T-helper 1 cell treated with Interleukin-12 subunit alpha and Interleukin-12 subunit beta and Interleukin-4 antibody, amounts not matched to agents 30 μg/mL and 1 μg/mL, for 36 hours (primary cell): Measurements from ENCODE around the gene NPDC1.

ENCODE experiments used
- H3K27ac Mint-ChIP-seq: one replicate; pipeline ENCODE4 v1.8.0; 2021; ENCODE audit warnings: mild to moderate bottlenecking, mixed read lengths
- H3K27me3 Mint-ChIP-seq: one replicate; pipeline ENCODE4 v1.8.0; 2021; ENCODE audit warnings: low read depth, mixed read lengths
- H3K36me3 Mint-ChIP-seq: one replicate; pipeline ENCODE4 v1.8.0; 2021; ENCODE audit warnings: low read depth, mixed read lengths
- H3K4me1 Mint-ChIP-seq: one replicate; pipeline ENCODE4 v1.8.0; 2021; ENCODE audit warnings: low read depth, mixed read lengths
- H3K4me3 Mint-ChIP-seq: one replicate; pipeline ENCODE4 v1.8.0; 2021; ENCODE audit warnings: mild to moderate bottlenecking, moderate library complexity, mixed read lengths
- H3K9me3 Mint-ChIP-seq: one replicate; pipeline ENCODE4 v1.8.0; 2021; ENCODE audit warnings: mixed read lengths

NPDC1 gene

GRCh38 chr9:137054932-137055384 is 9.0 kb upstream of the NPDC1 start:
- no peaks in the 10 kb centered on the region for H3K9me3 Mint-ChIP-seq
- H3K27me3 Mint-ChIP-seq: peaks cover 31% of the 10 kb centered on the region
- no peaks in the 10 kb centered on the region for H3K4me1 Mint-ChIP-seq
- H3K4me3 Mint-ChIP-seq: no peak overlapping the region
- no peak overlapping the region for H3K27ac Mint-ChIP-seq
- no peaks in the 10 kb centered on the region for H3K36me3 Mint-ChIP-seq

- Mint-ChIP-seq H3K36me3 (no peaks in the 10 kb centered on the region), H3K27ac (no peak within 1 kb of the TSS), H3K27me3 (peaks cover 38% of the 10 kb centered on the region), H3K4me3 (no peak within 1 kb of the TSS), H3K4me1 (no peaks in the 10 kb centered on the region), H3K9me3 (no peaks in the 10 kb centered on the region)
Measured at GRCh38 chr9:137053944-137054931, 8.3 kb upstream of the NPDC1 start, which contains the start of gene ENTPD2. Gene ENTPD2, minus strand, starts transcription at chr9:137054061. Its CDS starts 64 bp downstream, at chr9:137053997.

DNA sequence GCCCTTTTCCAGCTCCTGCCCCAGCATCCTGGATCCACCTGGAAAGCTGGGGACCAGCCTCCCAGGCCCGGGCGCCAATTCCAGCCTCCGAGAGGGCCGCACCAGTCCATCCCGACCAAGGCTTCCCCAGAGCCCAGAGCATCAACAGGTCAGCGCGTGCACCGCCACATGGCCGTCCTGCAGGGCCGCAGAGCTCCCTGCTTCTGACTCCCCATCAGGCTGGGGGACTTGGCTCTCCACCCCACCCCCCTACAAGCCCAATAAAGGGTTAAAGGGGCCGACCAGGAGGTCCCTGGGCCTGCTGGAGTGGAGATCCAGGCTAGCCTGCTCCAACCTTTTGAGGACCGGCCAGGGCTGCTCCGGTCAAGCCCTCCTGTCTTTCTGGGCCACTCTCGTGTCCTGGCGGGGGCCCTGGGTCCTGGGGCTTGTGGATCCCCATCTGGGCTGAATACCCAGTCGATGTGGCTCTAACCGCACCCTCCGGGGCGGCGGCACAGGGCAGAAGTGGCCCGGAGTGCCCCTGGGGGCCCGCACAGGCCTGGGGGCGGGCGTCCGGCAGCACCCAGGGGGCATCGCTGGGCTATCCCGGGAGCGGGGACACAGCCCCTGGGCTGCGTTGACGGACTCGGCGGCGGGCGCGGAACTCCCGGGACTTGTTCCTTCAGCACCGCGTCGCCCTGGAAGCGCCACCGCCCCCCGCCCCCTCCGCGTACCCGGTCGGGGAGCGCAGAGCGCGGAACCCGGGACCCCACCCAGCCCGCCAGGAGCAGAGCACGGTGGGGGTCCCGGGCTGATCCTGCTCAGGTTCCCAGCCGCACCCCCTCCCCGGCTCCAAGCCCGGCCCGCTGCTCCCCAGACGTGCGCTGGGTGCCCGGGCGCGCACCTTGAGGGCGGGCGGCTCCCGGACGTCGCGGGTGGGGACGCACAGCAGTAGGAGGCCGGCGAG is 7.3 kb upstream of the NPDC1 start:
- Mint-ChIP-seq H3K9me3 (no peaks in the 10 kb centered on the region), H3K4me3 (no peak overlapping the region), H3K27ac (no peak overlapping the region), H3K4me1 (no peaks in the 10 kb centered on the region), H3K27me3 (peaks cover 30% of the 10 kb centered on the region), H3K36me3 (no peaks in the 10 kb centered on the region)

- Mint-ChIP-seq H3K27me3 (peaks cover 37% of the 10 kb centered on the region), H3K4me1 (no peaks in the 10 kb centered on the region), H3K27ac (no peak overlapping the region), H3K9me3 (no peaks in the 10 kb centered on the region), H3K4me3 (no peak overlapping the region), H3K36me3 (no peaks in the 10 kb centered on the region)
Measured at GRCh38 chr9:137052293-137052692, 6.3 kb upstream of the NPDC1 start.

GRCh38 chr9:137051145-137051724 is 5.3 kb upstream of the NPDC1 start:
- no peak overlapping the region for H3K4me3 Mint-ChIP-seq
- peaks cover 42% of the 10 kb centered on the region for H3K27me3 Mint-ChIP-seq

DNA sequence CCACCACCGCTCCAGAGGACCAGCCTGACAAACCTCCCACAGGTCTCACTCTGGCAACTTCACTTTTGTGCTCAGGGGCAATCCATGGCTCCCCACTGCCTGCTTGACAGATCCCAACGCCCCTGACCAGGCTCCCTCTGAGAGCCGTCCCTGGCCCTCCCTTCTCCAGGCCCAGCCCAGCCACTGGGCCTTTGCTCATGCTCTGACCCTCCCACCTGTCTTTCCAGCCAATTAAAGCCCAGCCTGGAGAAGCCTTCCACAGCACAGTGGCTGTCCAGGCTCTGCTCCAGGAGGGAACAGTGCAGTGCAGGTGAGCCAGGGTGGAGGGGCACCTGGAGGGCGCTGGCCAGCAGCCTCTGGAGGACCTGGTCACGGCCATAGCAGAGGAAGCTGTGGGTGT is 4.6 kb upstream of the NPDC1 start:
- Mint-ChIP-seq H3K4me3 (no peak overlapping the region), H3K36me3 (no peaks in the 10 kb centered on the region), H3K4me1 (no peaks in the 10 kb centered on the region), H3K27me3 (peaks cover 42% of the 10 kb centered on the region), H3K27ac (no peak overlapping the region), H3K9me3 (no peaks in the 10 kb centered on the region)

More at GRCh38 chr9:137051145-137051724, 5.3 kb upstream of the NPDC1 start:
- no peaks in the 10 kb centered on the region for H3K9me3 Mint-ChIP-seq
- H3K27ac Mint-ChIP-seq: no peak overlapping the region
- no peaks in the 10 kb centered on the region for H3K4me1 Mint-ChIP-seq
- H3K36me3 Mint-ChIP-seq: no peaks in the 10 kb centered on the region

GRCh38 chr9:137049544-137050449 is 3.8 kb upstream of the NPDC1 start:
- Mint-ChIP-seq H3K27me3 (peaks cover 45% of the 10 kb centered on the region), H3K27ac (no peak overlapping the region), H3K4me3 (no peak overlapping the region), H3K9me3 (no peaks in the 10 kb centered on the region), H3K4me1 (peaks cover 2% of the 10 kb centered on the region), H3K36me3 (no peaks in the 10 kb centered on the region)

GRCh38 chr9:137048655-137049543 is 2.9 kb upstream of the NPDC1 start:
- Mint-ChIP-seq H3K4me3 (no peak overlapping the region), H3K4me1 (peaks cover 3% of the 10 kb centered on the region), H3K27ac (no peak overlapping the region), H3K36me3 (no peaks in the 10 kb centered on the region), H3K9me3 (no peaks in the 10 kb centered on the region), H3K27me3 (peaks cover 50% of the 10 kb centered on the region)

DNA sequence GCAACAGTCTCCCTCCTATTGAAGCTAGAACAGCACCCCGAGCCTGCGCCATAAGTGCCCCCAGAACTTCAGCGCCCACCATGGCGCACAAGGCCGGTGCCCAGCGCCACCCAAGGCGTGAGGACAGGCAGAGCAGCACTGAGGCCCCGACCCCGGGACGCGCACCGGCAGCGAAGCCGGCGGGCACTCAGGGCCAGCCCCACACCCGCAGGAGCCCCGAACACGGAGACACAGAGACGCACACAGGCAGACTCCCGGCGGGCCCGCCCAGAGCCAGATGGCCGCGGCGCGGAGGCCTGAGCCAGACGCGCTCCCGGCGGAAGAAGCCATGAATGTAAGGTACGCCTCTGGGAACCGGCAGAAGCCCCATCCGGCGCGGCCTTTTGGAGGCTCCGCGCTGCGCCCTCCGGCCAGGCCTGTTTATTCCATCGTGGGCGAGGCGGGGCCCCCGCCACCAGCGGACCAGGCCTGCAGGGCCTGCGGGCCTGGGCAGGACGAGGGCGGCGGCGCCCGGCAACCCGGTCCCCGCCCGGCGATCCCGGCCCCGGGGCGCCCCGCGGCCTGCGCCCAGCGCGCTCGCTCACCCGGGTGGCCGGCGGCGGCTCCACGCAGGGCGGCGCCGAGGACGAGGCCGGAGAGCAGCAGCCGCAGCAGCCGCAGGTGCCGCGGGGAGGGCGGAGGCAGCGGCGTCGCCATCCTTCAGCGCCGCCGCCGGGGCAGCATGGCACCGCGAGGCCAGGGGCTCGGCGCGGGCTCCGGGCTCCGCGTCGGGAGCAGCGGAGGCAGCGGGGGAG is 486 bp downstream of the NPDC1 start:
- H3K4me1 Mint-ChIP-seq: peaks cover 3% of the 10 kb centered on the region
- H3K27ac Mint-ChIP-seq: no peak overlapping the region
- H3K9me3 Mint-ChIP-seq: no peaks in the 10 kb centered on the region
- H3K4me3 Mint-ChIP-seq: peak overlapping the region; percentile 78
- no peaks in the 10 kb centered on the region for H3K36me3 Mint-ChIP-seq
- peaks cover 34% of the 10 kb centered on the region for H3K27me3 Mint-ChIP-seq

DNA sequence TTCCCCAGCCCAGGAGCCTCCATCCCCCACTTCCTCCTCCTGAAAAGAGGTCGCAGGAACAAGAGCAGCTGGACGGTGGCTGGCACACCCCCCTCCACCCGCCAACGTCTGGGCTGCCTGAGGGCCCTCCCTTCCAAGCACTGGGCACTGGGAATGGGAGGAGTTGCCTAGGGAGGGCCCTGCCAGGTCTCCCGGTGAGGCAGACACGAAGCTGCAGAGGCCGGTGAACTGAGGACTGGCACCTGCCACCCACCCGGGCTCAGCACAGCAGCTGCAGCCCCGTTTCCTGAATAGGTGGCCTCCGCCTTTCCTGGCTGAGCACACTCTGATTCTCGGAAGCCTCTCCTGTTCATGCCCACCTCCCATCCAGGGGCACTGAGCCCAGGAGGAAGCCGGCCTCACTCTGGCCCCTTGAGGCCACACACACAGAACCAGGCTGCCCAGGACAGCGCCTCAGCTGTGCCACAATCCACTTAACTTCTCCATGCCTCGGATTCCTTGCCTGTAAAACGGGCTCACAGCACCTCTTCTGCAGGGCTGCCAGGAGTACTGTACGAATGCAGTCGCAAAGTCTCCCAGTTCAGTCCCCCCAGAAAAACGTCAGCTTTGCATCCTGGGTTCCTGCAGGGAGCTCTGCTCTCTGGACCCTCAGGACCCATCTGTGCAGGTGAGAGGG is 1.3 kb downstream of the NPDC1 start:
- Mint-ChIP-seq H3K27ac (no peak overlapping the region), H3K36me3 (no peaks in the 10 kb centered on the region), H3K9me3 (no peaks in the 10 kb centered on the region), H3K4me3 (peak overlapping the region; percentile 78), H3K4me1 (peaks cover 3% of the 10 kb centered on the region), H3K27me3 (peaks cover 27% of the 10 kb centered on the region)

- no peaks in the 10 kb centered on the region for H3K36me3 Mint-ChIP-seq
- H3K27ac Mint-ChIP-seq: no peak overlapping the region
- H3K4me1 Mint-ChIP-seq: peaks cover 3% of the 10 kb centered on the region
- peak overlapping the region; percentile 78 for H3K4me3 Mint-ChIP-seq
- peaks cover 24% of the 10 kb centered on the region for H3K27me3 Mint-ChIP-seq
- no peaks in the 10 kb centered on the region for H3K9me3 Mint-ChIP-seq
Measured at GRCh38 chr9:137044037-137044436, 1.9 kb downstream of the NPDC1 start.
